GM19025 (cell line): ENCODE data around the gene LPGAT1.
"Not testable (repeated sequence)": the region's sequence is repeated elsewhere in the genome, so short reads cannot be mapped to it uniquely, and the experiment has no call there.

Source experiments
- ATAC-seq: cut with Tn5 transposase; IDR thresholded peaks from one replicate; pipeline ENCODE4 v1.9.1; 2021; ENCODE audit warnings: mild to moderate bottlenecking, low read depth, moderate library complexity; ENCODE audit not compliant: unreplicated experiment

LPGAT1 gene

DNA sequence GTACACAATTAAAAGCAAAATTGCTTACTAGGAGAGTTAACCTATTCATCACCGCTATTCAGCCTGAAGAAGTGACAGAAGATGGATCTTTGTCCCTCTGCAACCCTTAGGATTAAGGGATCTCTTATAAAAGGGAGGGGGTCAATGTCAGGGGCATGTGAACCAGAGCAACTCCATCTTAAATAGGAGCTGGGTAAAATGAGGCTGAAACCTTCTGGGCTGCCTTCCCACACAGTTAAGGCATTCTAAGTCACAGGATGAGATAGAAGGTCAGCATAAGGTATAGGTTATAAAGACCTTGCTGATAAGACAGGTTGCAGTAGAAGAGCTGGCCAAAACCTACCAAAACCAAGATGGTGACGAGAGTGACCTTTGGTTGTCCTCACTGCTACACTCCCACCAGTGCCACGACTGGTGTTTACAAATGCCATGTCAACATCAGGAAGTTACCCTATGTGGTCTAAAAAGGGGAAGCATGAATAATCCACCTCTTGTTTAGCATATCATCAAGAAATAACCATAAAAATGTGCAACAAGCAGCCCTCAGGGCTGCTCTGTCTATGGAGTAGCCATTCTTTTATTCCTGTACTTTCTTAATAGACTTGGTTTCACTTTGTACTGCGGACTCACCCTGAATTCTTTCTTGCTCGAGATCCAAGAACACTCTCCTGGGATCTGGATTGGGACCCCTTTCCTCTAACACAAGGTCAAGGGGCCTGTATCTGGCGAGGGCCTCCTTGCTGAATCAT lies 119.8 kb downstream of the LPGAT1 start:
- no peak for ATAC-seq

DNA sequence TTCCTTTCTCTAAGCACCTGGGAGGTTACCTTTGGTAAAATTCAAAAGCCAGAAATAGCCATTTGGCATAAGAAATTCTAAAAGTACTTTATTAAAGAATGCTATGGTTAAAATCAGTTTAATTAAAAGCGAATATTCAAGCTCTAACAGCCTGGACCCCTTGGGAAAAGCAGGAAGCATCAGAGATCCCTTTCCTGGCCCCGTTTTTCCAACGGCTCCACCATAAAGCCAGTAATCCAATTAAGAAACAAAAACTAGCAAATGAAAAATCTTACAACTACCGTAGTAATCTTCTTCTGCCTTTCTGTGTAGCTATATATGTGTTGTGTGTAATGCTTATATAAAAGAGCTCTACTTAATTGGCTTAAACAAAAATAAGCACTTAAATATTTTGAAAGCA lies 121.6 kb downstream of the LPGAT1 start:
- ATAC-seq: no peak

DNA sequence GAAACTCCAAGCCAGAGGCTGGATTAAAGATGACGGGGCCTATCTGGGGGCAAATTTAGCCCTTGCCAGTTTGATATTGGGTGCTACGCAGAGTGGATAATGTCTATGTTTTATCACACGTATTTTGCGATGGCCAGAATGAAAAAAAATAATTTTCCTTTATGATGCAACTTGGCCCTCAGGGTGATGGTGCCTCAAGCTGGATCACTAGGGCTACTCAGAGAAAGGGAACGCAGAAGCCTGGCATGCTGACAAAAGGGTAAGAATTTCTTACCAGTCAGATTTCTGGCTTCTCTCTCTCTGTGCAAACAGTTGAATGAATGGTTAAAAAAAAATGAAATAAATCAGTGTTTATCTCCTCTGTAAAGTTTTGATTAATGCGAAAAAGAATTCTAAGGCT lies 122.6 kb downstream of the LPGAT1 start:
- no peak for ATAC-seq

DNA sequence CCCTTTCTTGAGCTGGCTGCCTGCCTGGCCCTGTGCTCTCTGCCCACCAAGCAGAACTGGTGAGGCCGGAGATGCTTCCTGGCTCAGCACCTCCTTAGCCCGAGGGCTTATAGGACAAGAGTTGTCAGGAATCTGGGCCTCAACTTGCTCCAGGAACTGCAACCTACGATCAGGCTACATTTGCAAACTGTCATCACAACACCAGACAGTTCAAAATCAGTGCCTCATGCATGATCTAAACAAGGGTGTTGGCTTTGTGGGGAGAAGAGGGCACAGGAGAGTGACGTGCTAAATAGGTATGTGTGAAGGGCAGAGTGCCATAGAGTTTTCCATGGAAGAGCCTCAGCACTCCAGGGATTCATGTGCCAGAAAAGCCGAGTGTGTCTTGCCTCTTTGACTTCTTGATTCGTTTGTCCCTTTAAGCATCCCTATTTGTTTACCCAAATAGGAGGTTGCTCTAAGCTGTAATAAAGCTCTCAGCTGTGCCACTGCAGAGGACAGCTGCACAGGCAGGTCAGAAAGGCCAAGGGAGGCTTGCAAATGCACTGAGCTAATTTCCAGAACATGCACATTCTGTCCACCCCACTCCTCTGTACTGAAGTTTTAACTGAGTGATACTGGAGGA lies 125.0 kb downstream of the LPGAT1 start:
- ATAC-seq: no peak

DNA sequence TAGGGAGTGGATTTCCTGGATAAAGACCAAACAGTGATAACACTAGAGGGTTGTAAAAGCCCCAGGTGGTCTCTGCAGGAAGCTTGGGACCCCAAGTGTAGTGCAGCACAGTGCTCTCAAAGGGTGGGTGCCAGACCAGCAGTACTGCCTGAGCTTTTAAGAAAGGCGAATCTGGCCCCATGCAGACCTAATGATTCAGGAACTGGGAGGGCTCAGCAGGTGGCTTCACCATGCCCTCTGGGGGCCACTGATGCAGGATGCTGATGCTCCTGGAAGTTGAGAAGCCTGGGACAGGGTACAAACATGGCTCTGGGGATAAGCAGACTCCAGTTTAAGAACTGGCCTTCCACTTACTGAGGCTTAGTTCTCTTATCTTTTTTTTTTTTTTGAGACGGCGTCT lies 126.0 kb downstream of the LPGAT1 start:
- no peak for ATAC-seq

DNA sequence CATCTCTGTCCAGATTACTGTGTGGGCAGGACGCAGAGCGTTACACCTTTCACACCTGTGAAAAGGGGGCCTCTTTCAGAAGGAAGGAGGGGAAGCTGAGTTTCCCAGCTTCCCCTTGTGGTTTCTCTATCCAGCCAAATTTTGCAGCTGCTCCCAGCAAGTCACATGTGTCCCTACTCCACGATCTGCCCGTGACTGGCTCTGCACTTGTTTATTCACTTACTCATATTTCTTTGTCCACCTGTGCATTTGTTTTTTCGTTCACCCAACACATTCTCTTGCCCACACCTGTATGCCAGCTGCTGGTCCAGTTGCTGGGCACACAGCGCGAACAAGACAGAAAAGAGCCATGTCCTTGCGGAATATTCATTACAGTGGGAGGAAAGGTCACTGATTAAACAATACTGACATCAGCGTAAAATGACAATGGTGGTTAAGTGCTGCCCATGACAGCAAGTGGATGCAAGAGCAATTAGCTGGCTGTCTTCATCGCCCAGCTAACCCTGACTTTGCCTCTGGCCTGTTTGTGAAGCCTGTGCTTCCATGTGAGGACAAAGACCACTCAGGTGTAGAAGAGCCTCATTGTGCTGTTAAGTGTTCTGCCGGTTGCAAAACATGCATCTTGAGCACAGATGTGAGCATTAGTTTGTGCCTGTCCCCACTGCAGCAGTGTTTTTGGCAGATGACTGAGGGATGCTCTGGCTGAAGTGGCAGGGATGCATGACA lies 126.6 kb downstream of the LPGAT1 start:
- ATAC-seq: no peak

DNA sequence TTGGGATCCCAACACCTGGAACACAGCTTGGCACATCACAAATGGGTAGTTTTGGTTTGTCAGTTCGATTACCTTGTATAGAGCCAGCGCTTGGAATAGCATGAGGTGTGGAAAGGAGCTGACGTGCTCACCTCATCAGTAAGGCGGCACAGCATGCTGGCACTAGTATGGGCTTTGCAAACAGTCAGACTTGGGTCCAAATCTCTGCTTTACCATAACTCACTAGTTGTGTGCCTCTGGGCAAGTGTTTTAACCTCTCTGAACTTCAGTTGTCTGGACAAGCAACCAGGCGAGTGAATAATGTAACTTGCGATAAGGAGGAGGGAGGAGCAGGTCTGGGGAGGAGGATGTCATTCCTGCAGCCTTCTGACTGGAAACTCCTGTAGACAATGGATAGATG lies 128.8 kb downstream of the LPGAT1 start:
- ATAC-seq: no peak

DNA sequence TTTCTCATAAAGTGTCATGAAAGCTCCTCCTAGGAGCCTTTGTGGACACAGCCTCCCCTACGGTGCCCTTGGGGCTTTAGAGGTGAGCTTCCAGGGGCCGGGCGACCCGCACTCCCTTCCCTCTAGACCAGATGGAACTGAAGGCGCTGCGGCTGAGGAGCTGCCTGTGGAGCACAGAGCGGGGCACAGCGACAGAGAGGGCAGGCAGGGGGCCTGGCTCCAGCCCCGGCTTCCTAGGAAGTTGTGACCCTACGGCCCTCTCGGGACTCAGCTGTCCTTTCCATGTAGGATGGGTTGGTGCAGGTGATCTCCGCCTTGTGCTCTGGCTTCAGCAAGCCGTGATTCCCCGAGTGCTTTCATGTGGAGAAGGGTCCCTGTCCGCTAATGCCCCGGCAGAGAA lies 131.5 kb downstream of the LPGAT1 start:
- ATAC-seq: no peak

DNA sequence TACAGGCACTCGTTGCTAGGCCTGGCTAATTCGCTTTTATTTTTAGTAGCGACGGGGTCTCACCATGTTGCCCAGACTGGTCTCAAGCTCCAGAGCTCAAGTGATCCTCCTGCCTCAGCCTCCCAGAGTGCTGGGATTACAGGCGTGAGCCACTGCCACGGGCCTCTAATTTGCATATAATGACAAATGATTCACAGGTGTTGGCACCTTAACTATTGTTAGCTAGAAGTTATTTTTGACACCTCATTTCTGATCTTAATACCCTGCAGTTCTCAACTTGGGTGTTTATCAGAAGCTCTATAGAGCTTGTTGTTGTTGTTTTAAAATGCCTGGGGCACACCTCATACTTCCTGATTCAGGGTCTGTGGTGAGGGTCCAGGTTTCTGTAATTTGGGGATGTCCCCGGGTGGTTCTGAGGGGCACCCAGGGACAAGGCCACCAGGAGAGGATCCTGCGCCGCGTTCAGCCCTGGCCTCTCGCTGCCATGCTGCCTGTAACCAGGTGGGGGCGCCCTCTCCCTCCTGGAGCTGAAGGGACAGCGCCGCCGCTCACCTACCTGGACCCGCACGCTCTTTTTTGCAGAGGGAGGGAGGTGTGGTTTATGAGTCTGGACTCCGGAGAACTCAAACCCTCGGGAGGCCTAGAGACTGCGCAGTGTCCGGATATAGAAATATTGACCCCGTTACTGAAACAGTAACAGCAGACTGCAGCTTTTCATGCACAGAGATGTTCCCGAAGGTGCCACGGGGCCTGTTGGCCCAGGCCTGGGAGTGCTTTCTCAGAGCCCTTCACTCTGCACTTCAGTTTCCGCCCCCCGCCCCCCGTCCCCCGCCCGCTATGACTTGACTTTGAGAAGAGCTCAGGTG lies 132.2 kb downstream of the LPGAT1 start:
- no peak for ATAC-seq

DNA sequence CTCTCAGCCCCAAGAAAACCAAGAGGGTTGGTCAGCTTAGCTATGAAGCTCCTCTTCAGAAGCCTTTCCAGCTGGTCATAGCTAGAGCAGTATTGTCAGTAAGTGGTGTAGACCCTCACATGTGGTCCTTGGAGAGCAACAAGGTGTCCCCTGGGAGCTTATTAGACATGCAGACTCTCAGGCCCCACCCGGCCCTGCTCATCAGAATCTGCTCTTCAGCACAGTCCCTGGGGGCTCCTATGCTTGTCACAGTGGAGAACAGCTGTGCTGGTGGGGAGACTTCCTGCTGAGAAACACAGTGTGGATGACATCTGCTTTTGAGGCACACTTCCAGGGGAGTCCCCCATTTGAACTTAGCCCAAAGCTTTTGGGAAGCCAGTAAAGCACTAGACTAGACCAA lies 133.2 kb downstream of the LPGAT1 start:
- peak; percentile 83 for ATAC-seq

DNA sequence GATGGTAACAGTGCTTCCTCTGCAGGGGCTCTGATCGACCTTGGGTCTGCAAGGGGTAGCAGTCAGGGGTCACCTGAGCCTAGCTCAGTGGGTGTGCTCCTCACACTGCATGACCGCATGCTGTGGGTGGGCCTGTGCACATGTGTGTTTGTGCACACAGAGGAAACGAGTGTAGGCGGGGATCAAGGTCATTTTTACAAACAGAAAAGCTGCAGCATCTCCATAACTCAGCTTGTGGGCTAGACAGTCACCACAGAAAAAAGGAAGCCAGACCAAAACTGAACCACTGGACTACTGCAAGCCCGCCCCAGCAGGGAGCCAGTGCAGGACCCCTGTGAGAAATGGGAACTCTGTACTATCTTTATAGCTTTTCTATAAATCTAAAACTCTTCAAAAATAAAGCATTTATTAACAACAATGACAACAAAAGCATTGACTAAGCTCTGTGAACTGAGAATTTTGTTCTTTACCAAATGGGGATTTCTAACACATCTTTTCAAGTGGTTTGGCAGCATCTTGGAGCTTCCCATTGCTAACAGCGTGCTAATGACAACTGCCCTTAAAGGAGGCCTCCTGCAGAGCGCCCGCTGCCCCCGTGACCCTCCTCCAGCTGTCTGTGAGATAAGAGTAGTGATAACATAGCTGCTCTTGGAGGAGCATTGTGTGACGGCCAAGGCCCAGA lies 135.3 kb downstream of the LPGAT1 start:
- ATAC-seq: no peak

DNA sequence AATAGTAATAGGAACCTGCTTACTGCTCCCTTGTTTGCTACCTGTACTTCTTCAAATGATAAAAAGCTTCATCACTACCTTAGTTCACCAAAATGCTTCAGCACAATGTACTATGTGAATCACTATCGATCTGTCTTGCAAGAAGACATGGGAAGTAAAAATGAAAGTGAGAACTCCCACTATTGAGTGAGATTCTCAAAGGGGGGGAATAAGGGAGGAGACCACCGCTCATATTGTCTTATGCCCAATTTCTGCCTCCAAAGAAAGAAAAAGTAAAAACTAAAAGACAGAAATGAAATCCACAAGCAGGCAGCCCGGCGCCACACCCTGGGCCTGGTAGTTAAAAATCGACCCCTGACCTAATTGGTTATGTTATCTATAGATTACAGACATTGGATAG lies 136.7 kb downstream of the LPGAT1 start:
- not testable (repeated sequence) for ATAC-seq
